Measurements from ENCODE around the gene UTF1.

GRCh38 chr10:133264461-133264860 is 34.4 kb downstream of the UTF1 start:
- no peak for TF ChIP-seq POLR2A (IDR thresholded peaks at IDR 0.05)
- no peak for TF ChIP-seq CTCF (IDR thresholded peaks at IDR 0.05)
